SHP77 (cell line): ENCODE measurements around the gene SPSB1.
"Not testable (repeated sequence)": the region's sequence is repeated elsewhere in the genome, so short reads cannot be mapped to it uniquely, and the experiment has no call there.

Experiments
- DNase-seq, 2 experiments: peaks; one replicate each; lab custom pipeline; 2025; lab: John Stamatoyannopoulos, UW

SPSB1 gene

DNA sequence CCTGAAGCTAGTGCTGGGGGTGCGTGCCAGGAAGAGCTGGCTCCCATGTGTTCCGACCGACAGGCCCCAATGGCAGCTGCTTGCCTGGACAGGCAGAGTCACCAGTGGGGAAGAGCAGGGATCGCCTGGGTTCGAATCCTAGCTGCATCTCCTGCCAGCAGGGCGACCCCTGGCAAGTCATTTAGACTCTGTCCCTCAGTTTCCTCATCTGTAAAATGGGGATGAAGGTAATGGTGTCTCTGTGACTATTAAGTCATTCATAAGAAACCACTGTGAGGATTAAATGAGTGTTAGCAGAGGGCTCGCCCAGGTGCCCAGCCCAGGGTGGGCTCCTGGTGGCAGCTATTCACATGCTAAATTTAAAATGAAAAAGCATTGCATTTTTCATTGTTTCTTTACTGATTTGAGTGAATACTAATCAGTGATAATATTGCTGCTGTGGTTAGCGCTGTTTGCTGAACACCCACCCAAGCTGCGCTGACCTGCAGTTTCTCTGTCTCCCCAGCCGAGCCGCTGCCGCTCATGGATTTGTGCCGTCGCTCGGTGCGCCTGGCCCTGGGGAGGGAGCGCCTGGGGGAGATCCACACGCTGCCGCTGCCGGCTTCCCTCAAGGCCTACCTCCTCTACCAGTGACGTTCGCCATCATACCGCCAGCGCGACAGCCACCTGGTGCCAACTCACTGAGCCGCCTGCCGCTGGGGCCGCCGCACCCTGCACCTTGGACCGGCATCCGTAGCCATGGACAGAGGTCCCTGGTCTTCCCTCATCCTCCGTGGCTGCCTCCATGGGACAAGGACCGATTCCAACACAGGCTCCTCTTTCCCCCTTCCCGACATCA lies 74.5 kb downstream of the SPSB1 start:
- DNase-seq, result no peak

DNA sequence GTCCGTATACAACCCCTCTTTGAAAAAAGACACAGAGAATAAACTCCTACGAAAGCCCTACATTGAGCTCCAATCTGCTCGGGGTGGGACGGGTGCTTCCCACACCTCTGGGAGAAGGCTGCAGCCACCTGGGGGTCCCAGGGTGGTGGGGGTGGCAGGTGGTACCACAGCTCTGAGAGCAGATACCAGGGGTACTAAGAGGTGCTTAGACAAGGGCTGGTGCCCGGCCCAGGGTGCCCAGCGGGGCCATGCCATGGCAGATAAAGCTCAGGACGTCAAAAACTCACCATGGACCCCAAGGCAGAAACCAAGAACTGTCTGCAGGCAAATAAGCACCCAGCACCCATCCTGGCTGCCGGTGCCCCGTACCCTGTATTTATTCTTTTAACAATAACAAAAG lies 75.1 kb downstream of the SPSB1 start:
- no peak for DNase-seq

DNA sequence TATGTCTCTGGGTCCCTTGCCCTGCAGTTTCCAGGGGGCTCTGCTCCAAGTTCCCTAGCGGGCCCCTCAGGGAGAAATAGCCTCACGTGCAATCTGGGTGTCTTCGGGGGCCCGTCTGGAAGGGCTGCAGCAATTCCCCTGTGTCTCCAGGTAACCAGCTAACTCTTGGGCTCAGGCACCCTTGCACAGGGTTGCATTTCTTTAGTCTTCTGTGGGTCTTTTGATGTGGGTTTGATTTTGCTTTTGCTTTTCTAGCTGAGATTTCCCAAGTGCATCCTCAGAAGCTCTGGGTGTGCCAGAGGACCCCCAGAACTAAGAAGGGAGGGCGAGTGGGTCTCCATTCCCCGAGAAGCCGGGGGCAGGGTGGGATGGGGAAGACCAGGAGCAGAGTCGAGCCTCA lies 75.7 kb downstream of the SPSB1 start:
- no peak for DNase-seq

DNA sequence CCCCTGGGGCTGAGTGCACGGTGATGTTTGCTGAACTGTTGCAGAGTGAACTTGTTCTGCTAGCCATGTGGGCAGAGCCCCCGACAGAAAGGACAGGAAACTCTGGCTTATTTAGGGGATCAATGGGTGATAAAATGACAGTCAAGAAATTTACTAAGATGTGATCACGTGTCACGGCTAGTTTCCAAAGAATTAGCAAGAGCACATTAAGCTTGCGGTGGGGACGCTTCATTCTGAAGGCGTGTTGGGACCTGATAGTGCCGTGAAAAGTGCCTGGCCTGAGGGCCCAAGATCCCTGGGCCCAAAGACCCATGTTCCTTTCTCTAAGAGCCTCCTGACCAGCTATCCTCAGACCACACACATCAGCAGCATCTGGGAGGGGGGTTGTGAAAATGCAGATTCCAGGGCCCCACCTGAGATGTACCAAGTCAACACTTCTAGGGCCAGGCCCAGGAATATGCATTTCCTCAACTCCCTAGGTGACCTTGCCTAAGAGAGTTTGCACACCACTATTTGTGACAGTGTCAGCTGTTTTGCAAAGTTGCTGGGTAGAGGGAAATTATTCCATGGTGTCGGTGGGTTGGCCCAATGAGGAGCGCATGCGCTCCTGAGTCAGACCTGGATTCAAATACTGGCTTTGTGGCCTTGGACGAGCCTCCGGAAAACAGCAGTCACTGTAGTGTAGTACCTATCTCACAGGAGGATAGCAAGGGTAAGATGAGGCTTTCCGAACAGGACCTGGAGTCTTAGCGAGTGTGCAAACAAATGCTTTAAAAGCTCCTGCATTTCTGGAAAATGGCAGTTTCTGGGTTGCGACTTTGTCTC lies 77.5 kb downstream of the SPSB1 start:
- no peak for DNase-seq

DNA sequence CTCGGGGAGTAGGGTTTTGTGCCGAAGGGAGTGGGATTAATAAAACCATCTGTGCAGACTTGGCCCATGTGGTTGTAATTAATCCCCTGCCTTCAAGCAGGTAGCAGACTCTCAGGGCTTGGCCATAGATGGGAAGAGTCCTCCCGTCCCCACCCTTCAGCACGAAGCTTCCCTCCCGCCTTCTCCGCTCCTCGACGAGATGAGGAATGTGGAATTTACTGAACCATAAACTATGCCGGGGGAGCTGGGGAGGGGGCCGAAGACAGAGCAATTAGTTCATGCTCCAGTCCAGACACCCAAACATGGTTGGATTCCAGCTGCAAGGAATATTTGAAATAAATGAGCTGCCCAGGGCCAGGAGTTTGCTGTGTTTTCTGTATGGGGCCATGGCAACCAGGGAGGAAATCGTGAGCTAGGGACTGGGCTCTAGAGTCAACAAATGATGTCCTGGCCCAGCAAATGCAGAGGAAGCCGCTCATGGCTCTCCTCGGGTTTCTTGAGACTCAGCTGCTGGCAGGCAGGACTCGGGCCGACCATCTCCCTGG lies 78.8 kb downstream of the SPSB1 start:
- DNase-seq, result no peak

DNA sequence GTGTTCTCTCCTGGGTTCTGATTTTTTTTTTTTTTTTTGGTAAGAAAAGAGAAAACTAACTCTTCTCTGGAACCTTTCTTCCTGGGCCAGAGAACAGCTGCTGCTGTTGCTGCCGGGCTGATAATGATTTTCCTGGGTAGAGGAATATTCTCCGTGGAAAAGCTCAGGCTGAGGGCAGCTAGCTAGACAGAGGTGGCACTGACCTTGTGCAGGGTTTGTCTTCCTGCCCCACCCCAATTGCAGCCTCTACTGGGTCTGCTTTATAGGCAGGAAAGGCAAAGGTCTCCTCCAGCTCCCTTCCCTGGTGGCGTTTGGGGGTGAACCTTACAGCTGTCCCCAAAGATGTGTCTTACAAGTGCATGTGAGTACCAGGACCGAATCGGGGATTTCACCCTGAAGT lies 79.3 kb downstream of the SPSB1 start:
- DNase-seq, result no peak

DNA sequence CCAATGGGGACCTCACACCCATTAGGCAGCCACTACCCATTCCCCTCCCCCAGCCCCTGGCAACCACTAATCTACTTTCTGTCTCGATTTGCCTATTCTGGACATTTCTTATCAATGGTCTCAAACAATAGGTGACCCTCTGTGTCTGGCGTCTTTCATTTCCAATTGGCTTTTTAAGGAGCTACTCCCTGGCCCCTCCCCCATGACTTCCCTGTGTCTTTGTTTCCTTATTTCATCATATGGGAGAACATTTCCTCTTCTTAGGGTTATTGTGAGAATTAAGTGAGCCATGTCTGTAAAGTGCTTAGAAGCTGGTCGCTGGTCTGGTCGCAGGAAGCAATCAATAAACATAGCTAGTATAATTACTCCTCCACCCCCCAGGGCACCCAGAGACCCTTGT lies 80.9 kb downstream of the SPSB1 start:
- no peak for DNase-seq

- DNase-seq, result no peak
Measured at GRCh38 chr1:9374748-9375341, 82.2 kb downstream of the SPSB1 start.

DNA sequence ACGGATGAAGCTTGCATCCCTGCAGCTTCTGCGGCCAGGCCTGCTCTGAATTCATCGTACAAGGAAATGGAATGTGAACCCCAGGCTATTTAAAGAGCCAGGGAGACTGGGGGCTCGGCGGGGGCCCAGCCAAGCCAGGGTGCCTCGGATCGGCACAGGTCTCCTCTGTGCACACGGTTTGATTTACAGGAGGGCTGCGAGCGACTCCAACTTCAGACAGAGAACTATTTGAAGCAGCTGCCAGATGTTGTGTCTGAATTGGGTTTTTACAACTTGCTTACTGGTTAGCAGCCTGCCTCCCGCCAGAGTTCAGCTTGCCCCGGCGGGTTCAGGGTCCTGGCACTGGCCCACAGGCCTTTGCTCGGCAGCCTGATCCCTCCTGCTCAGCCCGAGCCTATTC lies 83.2 kb downstream of the SPSB1 start:
- no peak for DNase-seq

GRCh38 chr1:9376430-9376829 lies 83.7 kb downstream of the SPSB1 start:
- no peak for DNase-seq

DNA sequence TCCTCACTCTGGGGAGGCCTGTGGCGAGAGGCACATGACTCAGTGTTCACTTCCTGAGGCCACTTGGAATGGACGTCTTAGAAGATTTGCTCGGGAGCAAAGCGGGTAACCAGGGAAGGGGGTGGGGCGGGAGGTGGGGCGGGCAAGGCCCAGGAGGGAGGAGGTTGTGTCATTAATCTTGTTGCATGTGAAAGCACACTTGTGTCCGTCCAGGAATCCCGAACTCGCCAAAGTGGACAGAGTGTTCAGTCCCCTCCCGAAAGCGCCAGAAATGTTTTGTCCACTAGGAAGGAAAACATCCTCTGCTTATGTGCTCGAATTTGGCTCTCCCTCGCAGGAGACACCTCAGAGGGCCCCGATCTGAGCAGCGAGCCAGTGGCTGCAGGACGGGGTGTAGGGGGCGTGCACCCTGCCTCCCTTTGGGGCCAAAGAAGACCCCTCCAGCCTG lies 84.2 kb downstream of the SPSB1 start:
- no peak for DNase-seq

DNA sequence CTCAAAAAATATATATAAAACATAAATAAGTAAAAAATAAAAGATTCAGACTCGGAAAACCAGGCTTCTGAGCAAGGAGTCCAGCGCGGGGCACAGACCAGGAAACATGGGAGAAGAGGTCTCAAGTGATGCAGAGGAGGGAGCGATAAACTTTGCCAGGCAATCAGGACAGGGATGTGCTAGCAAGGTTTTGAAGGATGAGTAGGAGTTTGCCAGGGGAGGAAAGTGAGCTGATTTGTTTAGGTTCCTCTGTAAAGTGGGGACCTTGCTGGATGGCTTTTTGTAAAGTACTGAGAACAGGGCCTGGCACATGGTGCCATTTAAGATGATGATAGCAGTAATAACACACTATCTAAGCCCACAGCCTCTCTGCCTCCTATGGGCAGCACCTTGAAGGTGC lies 86.1 kb downstream of the SPSB1 start:
- DNase-seq, result no peak

DNA sequence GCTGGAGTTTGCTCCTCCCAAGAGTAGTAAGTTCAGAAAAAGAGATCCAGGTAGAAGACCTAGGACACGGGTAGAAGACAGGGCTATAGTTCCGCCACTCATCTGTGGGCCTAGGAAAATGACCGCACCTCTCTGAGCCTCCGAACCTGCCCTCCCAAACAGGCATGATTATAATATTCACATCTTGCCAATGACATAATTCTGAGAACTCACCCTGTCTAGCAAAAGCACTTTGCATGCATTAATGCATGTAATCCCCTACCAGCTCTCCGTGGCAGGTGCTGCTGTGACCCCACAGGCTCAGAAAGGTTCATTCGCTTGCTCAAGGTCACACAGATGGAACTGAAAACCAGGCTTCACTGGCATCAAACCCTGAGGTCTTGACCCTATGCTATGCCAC lies 88.0 kb downstream of the SPSB1 start:
- DNase-seq, result no peak

- no peak for DNase-seq
Measured at GRCh38 chr1:9382643-9383491, 90.2 kb downstream of the SPSB1 start.

DNA sequence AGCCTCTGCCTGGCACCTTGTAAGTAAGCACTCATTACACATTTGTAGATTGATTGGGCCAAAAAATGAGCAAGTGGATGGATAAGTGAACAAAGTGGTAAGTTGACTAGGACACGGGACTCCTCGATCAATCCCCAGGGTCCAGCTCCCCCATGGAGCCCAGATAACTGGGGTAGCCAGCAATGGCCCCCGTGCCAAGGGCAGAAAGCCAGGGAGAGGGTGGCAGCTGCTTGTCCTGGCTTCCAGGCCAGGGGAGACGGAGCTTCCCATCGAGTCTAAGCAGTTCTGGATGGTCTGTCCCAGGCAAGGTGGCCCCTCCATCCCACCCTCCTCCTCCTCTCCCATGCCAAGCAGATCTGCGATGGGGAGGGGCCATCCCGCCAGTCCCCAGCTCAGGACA lies 91.4 kb downstream of the SPSB1 start:
- no peak for DNase-seq

GRCh38 chr1:9384751-9385245 lies 92.1 kb downstream of the SPSB1 start:
- DNase-seq, result no peak

GRCh38 chr1:9385392-9385791 lies 92.7 kb downstream of the SPSB1 start:
- DNase-seq, result not testable (repeated sequence)

DNA sequence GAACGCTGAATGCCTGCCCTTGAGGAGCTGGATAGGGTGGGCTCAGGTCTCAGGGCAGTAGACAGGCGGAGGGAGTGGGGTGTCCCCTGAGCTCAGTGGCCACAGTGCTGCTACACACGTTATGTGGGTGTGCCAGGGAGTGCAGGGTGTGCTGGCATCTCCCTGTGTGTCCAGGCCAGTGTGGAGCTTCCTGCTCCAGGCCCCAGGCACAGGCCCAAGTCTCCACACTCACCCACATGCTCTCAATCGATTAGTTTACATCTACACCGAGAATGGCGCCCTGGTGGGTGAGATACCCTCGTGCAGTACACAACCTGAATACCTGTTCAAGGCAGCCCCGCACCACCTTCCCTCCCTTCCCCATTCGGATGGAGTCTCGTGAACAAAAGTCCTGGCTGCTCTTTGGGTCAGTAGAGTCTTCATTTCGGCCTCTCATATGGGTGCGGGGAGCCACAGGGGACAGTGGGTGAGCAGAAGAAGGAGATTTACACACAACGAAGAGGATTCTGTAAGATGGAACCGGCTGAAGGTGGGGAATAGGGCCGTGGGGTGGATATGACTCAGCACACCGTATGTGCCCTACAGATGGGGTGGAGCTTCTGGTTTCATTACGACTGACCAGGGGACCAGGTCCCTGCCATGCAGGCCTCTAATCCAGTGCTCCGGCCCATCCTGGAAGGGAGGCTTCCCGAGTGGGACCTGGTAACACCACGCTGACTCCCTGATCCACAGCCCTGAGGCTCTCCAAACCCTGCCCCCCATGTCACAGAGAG lies 93.3 kb downstream of the SPSB1 start:
- DNase-seq, result no peak

DNA sequence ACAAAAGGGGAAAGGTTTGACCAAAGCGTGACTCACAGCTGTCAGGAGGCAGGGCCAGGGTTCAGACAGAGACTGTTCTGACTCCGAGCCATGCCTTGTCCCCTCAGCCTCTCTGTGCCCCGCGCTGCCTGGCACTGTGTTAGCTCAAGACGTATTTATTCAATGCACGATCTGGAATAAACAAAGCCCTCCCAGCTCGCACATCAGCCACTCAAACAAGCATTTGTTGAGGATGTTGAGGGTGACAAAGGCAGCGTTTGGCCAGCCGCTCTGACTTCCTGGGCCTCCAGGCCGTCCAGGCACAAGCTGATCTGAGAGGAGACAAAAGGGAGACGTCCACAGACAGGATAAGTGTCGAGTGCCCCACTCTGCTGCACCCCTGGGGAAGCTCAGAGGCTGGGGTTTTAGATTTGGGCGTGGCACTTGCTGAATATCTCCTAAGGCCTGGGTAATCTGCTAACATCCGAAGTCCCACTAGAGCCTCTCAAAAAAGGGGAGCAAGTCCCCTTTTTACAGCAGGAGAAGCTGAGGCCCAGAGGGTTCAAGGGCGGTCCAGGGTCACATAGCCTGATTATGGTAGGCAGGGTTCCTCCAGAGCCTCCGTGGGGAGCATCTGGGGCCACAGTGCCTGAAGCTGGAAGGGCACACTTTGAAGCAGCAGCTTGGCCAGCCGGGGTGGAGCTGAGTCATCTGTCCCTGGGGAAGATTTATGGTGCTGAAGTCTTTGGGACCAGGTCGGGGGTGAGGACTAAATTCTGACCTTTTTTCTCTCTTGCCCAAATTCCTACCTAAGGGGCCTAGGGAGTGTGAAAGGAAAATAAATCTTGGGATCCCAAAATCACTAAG lies 95.9 kb downstream of the SPSB1 start:
- no peak for DNase-seq

- no peak for DNase-seq
Measured at GRCh38 chr1:9389968-9390367, 97.3 kb downstream of the SPSB1 start.
